Suppressor macrophage (primary cell): ENCODE data around the gene CUX1.
"Not testable (repeated sequence)": the region's sequence is repeated elsewhere in the genome, so short reads cannot be mapped to it uniquely, and the experiment has no call there.

Source experiments
- DNase-seq, 4 experiments: peaks; one replicate each; pipeline ENCODE4 v3.0.0-alpha.2; 2020 to 2022

CUX1 gene

DNA sequence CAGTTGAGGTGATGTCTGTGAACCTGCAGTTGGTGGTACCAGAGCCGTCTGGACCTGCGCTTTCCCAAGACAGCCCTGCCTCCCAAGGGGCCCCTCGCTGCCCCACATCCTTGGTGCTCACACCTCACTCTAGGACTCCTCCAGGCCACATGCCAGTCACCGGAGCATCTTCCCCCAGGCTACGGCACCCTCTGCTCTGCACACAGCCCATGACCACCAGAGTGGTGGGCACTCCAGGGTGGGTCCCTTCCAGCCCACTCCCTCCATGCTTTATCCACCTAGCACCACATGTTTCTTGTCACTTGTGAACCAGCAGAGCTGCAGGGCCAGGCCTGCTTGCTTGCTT is 285.6 kb downstream of the CUX1 start:
- DNase-seq, result no peak

DNA sequence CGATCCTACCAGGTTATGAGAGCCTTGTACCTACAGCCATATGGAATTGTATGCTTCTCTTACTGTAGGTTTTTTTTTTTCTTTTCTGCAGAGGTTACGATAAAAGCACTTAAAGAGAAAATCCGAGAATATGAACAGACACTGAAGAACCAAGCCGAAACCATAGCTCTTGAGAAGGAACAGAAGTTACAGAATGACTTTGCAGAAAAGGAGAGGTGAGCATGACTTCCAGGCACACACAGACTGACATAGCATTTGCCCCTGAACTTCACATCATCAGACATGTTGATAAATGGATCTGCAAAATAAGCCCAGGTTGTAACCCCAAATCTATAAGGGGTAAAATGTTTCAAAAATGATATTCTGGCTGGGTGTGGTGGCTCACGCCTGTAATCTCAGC is 286.8 kb downstream of the CUX1 start:
- DNase-seq, result no peak

DNA sequence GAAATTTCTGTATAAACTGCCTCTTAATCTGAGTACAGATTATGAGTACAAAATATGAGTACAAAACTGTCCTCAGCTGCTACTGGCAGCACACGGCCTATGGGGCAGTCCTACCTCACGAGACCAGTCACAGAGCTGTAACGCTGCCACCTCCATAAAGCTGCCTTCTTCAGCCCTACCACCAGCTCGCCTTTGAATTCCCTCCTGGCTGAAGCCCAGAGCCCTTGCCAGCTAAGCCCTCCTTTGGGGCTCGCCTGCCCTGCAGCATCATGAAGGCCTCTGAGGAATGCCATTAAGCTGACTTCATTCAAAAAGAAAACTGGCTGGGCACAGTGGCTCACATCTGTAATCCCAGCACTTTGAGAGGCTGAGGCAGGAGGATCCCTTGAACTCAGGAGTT is 289.2 kb downstream of the CUX1 start:
- DNase-seq, result no peak

DNA sequence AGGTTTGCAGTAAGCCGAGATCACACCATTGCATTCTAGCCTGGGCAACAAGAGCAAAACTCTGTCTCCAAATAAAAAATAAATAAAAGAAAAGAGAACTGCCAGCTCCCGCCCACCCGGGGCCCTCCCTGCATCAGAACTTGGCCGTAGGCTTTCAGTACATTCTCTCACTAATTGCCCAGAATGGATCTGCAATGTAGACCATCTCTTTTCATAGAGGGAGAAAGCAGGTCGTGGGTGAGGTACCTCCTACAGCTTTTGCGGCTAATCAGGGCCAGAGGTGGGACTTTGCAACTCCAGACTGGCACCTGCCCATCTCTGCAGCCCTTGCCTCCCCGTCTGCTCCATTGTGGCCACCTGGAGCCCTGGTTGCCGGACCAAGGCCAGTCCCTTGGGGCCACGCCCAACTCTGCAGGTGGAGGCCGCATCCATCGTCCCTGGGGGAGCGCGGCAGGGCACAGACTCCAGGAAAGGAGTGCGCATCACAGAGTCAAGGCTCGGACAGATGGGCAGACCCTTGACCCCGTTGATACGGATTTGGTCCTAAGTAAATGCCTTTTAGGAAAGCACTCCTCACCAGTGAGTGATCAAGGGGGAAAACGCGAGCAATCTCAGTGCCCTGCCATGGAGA is 290.2 kb downstream of the CUX1 start:
- no peak for DNase-seq

DNA sequence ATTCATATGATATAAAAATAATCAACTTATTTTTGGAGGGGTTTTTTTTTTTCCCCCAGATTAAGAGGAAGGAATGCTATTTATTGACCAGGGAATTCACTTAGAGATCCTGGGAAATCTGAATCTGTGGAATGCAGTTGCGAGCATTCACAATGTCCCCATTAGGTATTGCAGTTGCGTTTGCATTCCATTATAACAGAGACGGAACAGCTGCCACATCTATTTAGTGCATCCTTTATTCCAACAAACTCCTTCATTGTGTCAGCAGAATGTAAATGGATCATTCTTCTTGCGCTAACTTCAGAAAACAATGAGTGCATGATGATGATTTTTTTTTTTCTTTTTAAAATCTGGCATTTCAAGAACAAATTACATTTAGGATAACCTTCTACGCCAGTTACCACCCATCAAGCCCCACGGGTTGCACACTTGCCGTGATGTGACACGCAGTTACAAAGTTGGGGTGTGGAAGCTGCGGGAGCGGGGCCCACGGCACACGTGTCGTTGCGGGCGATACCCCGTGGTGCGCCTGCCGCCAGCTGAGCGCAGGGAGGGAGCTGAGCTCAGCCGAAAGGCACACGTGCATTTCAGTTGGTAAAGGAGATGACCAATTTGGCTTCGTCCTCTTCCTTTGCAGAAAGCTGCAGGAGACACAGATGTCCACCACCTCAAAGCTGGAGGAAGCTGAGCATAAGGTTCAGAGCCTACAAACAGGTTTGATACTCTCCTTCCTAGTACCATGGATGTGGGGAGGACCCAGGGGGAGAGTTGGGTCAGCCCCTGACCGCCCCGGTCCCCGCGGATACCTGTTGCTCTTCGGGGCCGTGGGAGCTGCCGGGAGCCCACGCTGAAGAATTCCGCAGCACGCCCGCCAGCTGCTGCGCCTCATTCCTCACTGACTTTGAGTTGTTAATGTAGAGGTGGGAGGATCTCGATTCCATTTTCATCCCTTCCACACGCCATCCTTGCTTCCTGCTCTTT is 293.9 kb downstream of the CUX1 start:
- no peak for DNase-seq

DNA sequence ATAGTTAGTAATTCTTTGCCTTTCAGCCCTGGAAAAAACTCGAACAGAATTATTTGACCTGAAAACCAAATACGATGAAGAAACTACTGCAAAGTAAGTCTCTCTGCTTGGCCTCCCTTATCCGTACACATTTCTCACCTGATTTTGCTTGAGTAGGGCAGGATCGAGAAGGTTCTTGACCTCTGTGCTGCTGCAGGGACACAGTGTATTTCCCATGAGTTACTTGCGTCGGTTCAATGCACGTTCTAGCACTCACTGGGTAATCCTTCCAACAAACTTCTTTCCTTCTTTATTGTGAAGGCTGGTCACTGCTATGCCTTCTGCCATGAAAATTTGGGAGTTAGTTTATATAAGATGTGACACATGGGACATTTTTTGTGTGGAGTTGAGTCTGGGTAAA is 297.8 kb downstream of the CUX1 start:
- DNase-seq, result no peak

DNA sequence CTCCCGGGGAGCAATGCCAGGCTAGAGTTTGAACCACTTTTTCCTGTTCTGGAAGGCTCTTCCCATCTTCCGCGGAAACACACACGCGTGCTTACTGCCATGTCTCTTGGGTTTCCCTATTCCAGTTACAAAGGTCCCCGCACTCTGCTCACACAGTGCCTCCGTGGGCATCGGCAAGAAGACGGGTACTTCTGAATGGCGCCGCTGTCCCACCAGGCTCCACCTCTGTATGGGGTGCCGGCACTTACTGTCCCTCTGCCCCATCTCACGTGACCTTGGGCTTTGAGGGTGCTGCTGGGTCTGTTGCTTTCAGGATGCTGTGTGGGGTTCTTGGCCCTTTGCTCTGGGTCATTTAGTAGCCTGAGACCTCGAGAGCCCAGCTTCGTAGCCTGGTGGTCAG is 298.5 kb downstream of the CUX1 start:
- DNase-seq, result no peak

DNA sequence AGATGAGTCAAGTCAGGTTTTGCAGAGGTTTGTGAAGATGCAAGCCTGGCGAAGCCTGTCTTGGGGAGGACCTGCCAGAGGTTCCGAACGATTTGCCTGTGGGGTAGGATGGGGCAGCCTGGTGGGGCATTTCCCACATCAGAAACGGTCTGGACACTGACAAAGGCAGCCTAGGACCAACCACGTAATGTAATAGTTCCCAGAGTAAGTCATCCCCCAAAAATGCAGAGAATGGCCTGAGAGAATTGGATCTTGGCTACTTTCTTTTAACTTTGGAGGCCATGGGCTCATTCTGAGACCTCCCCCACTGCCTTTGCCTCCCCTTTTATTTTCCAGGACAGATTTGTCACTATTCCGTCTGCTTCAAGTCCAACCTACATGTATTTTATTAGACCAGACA is 300.3 kb downstream of the CUX1 start:
- DNase-seq, result no peak

DNA sequence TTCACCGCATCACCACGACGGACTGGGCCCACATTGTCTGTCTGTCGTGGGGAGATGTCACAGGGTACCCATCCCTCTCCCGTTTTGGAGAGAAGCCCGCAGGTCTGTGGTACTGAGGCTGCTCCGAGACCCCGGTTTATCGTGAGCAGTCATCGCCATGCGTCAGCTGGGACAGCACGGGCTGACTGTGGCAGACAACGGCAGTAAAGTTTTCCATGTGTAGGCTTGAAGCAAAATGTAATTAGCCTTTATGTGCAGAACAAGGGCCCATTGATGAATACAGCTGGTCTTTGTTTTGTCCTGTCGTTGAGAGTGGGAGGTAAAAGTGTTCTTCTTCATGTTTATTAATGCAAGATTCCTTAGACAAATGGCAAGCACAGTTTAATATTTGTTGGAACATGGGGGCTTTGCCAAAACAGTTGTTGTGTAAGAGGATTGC is 301.8 kb downstream of the CUX1 start:
- DNase-seq, result no peak

DNA sequence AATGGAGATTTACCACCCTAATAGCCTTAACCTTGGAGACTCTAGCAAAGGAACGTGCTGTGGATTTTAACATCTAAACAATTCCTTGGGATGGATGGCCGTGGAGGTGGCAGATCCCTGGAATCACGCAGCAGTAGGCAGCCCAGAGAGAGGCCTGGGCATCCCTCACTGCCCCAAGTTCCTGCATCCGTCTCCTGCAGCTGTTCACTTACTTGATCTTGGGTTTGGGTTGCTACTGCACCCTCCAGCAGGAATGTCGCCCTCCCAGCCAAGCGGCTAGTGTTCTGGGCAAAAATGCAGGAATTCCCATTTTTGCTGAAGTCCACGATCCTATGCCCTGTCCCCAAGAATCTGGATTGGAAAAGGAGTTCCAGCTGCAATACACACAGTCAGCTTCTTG is 302.5 kb downstream of the CUX1 start:
- no peak for DNase-seq

DNA sequence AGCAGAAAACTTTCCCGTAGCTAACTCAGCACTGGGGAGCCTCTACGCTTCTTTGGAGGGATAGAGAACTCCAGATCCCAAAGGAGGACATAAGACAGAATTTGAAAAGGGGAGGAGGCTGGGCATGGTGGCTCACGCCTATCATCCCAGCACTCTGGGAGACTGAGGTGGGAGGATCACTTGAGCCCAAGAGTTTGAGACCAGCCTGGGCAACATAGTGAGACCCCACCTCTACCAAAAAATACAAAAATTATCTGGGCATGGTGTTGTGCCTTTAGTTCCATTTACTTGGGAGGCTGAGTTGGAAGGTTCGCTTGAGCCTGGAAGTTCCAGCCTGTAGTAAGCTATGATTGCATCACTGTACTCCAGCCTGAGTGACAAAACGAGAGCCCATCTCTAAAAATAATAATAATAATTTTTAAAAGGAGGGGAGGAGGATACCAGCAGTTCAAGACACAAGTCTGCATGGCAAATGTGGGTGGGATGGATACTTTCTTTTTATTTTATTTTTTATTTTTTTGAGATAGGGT is 303.3 kb downstream of the CUX1 start:
- no peak for DNase-seq

DNA sequence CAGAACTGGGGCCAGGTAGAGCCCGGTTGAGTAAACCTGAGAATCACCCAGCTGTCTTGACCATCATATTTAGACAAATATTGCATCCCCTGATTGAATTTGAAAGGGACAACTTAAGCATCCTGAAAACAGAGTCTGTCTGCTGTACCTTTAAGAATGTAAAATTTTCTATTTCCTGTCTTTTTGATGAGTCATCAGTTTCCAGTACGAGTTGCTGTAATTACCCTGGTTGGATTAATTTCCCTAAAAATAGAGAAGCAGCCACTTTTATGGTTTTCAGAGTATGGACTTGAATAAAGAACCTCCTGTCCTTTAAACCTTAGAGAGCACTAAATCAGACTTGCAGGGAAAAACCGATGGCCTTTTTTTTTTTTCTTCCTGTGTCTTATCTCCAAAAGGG is 304.6 kb downstream of the CUX1 start:
- peak; percentile 12 to 75 (median 47) for DNase-seq

DNA sequence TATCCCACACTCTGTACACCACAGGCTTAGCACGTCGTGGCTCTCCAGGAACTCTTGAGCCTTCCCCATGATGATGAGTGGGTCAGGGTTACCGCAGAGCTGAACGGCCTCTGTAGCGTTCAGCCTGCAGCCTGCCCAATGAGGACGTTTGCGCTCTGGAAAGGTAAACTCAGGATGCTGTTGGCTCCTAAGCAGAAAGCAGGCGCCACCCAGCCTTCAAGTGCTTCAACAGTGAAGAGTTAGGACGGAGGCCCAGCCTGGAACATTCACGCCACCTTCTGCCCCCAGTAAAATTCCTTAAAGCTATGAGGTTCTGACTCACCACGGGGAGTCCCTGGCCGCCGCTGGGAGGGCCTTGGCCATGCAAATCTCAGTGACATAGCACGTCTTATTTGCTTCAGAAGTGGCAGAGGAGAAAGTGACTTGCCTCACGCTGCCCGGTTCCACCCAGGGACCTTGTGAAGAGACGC is 307.7 kb downstream of the CUX1 start:
- peak in 2 of 4 experiments; percentile 17 to 26 for DNase-seq

DNA sequence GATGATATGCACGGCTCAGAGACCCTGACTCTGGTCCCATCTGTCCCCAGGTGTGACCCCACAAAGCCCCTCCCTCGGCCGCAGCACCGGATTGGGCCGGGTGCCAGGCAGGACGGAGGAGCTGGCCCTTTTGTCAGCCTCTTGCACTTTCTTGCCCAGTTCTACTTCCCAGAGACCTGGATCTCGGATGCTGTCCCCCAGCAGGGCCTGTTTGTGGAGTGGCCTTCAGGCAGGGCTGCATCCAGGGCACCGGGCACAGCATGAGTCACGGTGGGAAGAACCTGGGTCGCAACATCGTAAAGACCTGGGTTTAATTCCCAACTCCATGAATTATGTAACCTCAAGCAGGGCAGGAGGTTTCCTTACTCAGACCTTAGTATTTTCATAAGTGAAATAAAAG is 310.9 kb downstream of the CUX1 start:
- no peak for DNase-seq

DNA sequence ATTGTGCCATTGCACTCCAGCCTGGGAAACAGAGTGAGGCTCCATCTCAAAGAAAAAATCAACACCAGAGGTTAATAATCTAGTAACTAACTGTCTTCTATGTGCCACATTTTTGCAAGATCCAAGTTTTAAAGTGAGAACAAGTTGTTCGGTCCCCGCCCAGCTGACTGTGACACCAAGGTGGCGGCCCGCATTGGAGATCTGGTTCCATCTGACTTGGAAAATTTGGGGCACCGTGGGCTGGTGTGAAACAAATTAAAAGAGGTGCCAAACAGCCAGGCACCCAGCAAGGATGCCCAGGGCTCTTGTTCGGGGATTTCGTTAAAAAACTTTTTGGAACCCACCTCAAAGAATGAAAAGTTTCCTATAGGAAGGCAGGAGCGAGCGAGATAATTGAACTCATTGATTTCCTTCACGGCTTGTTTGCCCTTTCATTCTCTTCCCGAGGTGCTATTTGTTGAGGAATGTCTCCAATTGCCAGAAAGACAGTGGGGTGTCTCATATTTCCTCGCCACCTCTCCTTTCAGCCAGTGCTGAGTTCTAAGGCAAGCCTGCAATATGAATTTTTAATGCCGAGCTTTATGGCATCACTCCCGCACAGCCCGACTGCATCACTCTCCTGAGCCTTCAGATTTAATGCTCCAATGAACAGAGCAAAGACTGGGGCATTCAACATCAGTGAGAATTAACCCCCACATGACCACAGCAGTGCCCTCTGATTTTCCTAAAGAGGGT is 312.4 kb downstream of the CUX1 start:
- DNase-seq, result no peak

DNA sequence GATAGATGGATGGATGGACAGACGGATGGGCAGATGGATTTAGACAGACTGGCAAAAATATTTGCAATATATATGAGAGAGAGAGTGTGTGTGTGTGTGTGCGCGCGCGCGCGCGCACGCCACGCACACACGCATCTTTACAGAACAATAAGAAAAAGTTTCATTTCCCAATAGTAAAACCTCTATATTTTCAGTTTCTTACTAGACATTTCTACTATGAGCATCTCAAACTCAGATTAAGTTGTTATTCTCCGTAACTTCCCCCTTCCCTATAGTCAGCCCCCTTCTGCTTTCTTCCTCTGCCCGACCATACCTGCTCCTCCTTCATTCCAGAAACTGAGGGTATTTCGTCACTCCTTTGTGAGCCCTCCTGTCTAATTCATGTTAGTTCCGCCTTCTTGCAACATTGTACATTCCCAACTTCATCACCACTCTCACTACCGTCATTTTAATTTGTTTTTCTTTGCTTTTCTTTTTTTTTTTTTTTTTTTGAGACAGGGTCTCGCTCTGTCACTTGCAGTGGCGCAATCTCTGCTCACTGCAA is 314.9 kb downstream of the CUX1 start:
- DNase-seq, result peak; percentile 39 to 79 (median 58)

DNA sequence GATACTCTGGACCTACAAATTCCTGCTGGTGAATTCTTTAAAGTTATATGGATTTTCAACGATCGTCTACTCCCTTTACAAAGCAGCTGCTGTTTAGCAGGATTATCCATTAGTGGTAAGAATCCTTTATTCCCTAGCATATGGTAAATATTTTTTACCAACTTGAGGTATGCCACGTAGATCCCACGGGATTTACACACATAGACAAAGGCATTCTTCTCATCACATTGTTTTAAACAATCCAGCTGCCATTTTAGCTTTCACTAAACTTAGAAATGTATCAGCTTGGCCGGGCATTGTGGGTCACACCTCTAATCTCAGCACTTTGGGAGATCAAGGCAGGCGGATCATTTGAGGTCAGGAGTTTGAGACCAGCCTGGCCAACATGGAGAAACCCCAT is 321.2 kb downstream of the CUX1 start:
- no peak for DNase-seq

DNA sequence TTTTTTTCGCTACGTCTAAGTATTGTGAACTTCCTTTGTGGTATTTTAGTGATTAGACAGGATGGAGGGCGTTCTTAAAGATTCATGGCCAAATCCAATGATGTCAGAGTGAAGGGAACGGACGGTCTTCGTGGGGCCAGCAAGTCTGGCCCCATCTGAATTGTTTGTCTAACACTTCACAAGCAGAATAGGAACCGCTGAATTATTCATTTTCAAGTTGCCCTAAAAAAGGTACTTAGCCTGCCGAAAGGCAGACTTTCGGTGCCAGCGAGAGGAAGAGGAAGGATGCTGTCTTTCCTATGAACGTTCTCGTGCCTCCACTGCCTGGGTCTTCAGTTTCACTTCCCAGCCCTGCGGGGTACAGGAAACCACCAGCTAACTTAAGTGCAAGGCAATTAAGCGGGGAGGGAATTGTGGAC is 323.5 kb downstream of the CUX1 start:
- DNase-seq, result peak; percentile 76 to 85 (median 82)

DNA sequence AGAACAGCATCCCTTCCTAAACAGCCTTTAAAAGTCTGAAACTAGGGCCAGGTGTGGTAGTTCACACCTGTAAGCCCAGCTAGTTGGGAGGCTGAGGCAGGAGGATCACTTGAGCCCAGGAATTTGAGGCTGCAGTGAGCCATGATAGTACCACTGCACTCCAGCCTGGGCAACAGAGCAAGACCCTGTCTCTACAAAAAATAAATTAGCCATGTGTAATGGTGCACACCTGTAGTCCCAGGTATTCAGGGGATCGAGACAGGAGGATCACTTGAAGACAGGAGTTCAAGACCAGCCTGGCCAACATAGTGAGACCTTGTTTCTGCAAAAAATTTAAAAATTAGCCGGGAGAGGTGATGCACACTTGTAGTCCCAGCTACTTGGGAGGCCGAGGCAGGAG is 325.0 kb downstream of the CUX1 start:
- DNase-seq, result not testable (repeated sequence)

DNA sequence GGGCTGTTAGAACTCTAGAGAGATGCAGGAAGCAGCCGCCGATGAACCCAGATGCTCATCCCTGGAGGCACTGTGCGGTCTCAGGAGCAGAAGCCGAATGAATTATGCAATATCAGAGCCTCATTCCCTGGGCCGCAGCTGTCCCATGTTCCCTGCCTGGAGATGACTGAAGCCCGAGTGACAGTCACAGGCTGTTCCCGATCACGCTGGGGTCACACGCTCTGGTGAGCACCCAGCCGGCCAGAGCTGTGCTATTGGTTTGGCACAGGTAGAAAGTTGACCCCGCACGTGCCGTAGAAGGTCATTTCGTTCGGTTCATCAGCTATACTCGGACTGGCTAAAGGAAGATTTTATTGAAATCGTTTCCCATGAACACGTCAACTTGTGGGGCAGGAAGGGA is 328.7 kb downstream of the CUX1 start:
- peak in 3 of 4 experiments; percentile 28 to 40 (median 38) for DNase-seq

DNA sequence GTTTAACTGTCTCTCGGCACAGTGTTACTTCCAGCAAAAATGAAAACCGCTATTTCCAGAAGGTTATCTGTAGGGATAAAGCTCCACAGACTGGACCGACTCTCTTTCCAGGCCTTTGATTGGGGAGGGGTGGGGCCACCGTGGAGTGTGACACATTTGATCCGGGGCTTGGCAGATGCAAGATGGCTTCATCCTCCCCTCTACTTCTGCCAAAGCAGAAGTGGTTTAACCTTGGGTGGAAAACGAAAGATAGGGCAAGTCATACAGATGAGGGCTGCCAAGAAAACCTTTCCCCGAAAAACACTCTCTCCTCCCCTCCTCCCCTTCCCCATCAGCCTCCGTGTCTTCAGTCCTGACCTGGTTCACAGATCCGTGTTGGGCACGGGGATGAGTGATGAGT is 329.6 kb downstream of the CUX1 start:
- DNase-seq, result peak; percentile 15 to 54 (median 42)

DNA sequence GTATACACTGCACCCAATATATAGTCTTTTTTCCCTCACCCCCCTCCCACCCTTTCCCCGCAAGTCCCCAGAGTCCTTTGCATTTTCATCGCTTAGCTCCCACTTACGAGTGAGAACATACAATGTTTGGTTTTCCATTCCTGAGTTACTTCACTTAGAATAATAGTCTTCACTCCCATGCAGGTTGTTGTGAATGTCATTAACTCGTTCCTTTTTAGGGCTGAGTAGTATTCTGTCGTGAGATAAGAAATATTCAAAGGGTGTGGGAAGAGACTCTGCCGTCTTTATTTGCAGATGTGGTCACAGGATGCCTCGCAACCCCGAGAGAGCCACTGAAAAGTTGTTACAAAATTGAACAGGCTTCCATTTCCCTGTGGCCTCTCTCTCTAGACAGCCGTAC is 331.4 kb downstream of the CUX1 start:
- DNase-seq, result no peak

DNA sequence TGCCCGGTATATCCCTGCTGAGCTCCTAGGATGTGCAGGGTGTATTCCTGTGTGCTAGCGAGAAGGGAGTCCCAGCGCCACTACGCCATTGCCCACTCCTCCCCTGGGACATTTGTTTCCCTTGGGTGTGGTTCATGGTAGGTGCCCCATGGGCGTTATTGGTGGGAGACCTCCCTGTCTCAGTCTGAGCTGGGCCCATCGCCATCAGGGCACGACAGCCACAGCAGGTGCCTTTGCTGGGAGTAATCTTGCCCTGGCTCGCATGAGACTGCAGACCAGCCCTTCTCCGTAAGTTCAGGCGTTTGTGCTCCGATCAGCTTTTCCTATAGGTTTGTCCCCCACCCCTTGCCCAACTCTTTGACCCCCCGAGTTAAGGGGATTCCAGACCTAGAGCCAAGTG is 332.0 kb downstream of the CUX1 start:
- no peak for DNase-seq
